GM19438 (cell line): Measurements from ENCODE around the gene SYNPO2.
"Not testable (repeated sequence)": the region's sequence is repeated elsewhere in the genome, so short reads cannot be mapped to it uniquely, and the experiment has no call there.

ENCODE experiments used
- ATAC-seq: cut with Tn5 transposase; IDR thresholded peaks from one replicate; pipeline ENCODE4 v1.9.1; 2021; ENCODE audit warnings: low read depth; ENCODE audit not compliant: unreplicated experiment

The SYNPO2 gene

GRCh38 chr4:118995693-118996391 lies 107.2 kb downstream of the SYNPO2 start:
- no peak for ATAC-seq

- no peak for ATAC-seq
Observed at GRCh38 chr4:118997601-118998000, 108.9 kb downstream of the SYNPO2 start.

GRCh38 chr4:118999919-119000318 lies 111.3 kb downstream of the SYNPO2 start:
- ATAC-seq = no peak

GRCh38 chr4:119000400-119000799 lies 111.7 kb downstream of the SYNPO2 start:
- no peak for ATAC-seq

- no peak for ATAC-seq
Observed at GRCh38 chr4:119002476-119002875, 113.8 kb downstream of the SYNPO2 start.

GRCh38 chr4:119003001-119003400 lies 114.3 kb downstream of the SYNPO2 start:
- ATAC-seq = not testable (repeated sequence)

- no peak for ATAC-seq
Observed at GRCh38 chr4:119005928-119006460, 117.3 kb downstream of the SYNPO2 start.

GRCh38 chr4:119008761-119009160 lies 120.1 kb downstream of the SYNPO2 start:
- ATAC-seq = no peak

- not testable (repeated sequence) for ATAC-seq
Observed at GRCh38 chr4:119010221-119010620, 121.6 kb downstream of the SYNPO2 start.

GRCh38 chr4:119010909-119011606 lies 122.4 kb downstream of the SYNPO2 start:
- no peak for ATAC-seq

GRCh38 chr4:119011607-119011988 lies 122.9 kb downstream of the SYNPO2 start:
- no peak for ATAC-seq

GRCh38 chr4:119014658-119015057 lies 126.0 kb downstream of the SYNPO2 start:
- ATAC-seq = no peak

- ATAC-seq = no peak
Observed at GRCh38 chr4:119016636-119017035, 128.0 kb downstream of the SYNPO2 start.

GRCh38 chr4:119017636-119018035 lies 129.0 kb downstream of the SYNPO2 start:
- ATAC-seq = no peak

- ATAC-seq = no peak
Observed at GRCh38 chr4:119020158-119020557, 131.5 kb downstream of the SYNPO2 start.

- not testable (repeated sequence) for ATAC-seq
Observed at GRCh38 chr4:119022520-119022919, 133.9 kb downstream of the SYNPO2 start.

- ATAC-seq = no peak
Observed at GRCh38 chr4:119024102-119024501, 135.4 kb downstream of the SYNPO2 start.

- no peak for ATAC-seq
Observed at GRCh38 chr4:119025420-119025819, 136.8 kb downstream of the SYNPO2 start.

- no peak for ATAC-seq
Observed at GRCh38 chr4:119025916-119026661, 137.4 kb downstream of the SYNPO2 start.

- no peak for ATAC-seq
Observed at GRCh38 chr4:119026662-119027444, 138.2 kb downstream of the SYNPO2 start.
